ENCODE results near the gene MRPS2. TPM values are rescaled to one million over a fixed set of nuclear protein-coding genes. Genes with fewer than 3 reads are reported as not detected.

MRPS2 gene
- total RNA-seq, 2 experiments from 2014 or later, result 56.4 to 57.4 TPM

- CTCF ChIA-PET, result no interaction called here
- POLR2A ChIA-PET, result no interaction called here
- no peak for DNase-seq
- no peaks in the 10 kb centered on the region for H3K36me3 Mint-ChIP-seq (ENCODE audit: low read depth)
- no peaks in the 10 kb centered on the region for H3K4me1 Mint-ChIP-seq (ENCODE audit: low read depth)
- intact Hi-C loops (cut with micrococcal nuclease), result no loop called here
- TF ChIP-seq CTCF (IDR thresholded peaks at IDR 0.05), result no peak
- ATAC-seq, result no peak
- H3K4me3 Mint-ChIP-seq, result no peak overlapping the region
- H3K9me3 Mint-ChIP-seq, result no peaks in the 10 kb centered on the region
- H3K27me3 Mint-ChIP-seq, result peaks cover 15% of the 10 kb centered on the region
- H3K27ac Mint-ChIP-seq, result no peak overlapping the region
Observed at GRCh38 chr9:135488013-135488330, 12.5 kb upstream of the MRPS2 start.

- H3K4me3 Mint-ChIP-seq, result no peak overlapping the region
- H3K4me1 Mint-ChIP-seq (ENCODE audit: low read depth), result no peaks in the 10 kb centered on the region
- no peak for DNase-seq
- ChIA-PET CTCF (no interaction called here), POLR2A (no interaction called here)
- no peak for ATAC-seq
- intact Hi-C loops (cut with micrococcal nuclease), result no loop called here
- no peaks in the 10 kb centered on the region for H3K9me3 Mint-ChIP-seq
- H3K36me3 Mint-ChIP-seq (ENCODE audit: low read depth), result no peaks in the 10 kb centered on the region
- no peak for TF ChIP-seq CTCF (IDR thresholded peaks at IDR 0.05)
- no peak overlapping the region for H3K27ac Mint-ChIP-seq
- H3K27me3 Mint-ChIP-seq, result peaks cover 11% of the 10 kb centered on the region
Observed at GRCh38 chr9:135488527-135488926, 12.0 kb upstream of the MRPS2 start.

- DNase-seq, result no peak
- Mint-ChIP-seq H3K27me3 (peaks cover 6% of the 10 kb centered on the region), H3K27ac (no peak overlapping the region), H3K4me3 (no peak overlapping the region), H3K9me3 (no peaks in the 10 kb centered on the region), H3K36me3 (ENCODE audit: low read depth) (no peaks in the 10 kb centered on the region), H3K4me1 (ENCODE audit: low read depth) (no peaks in the 10 kb centered on the region)
- ATAC-seq, result no peak
- no peak for TF ChIP-seq CTCF (IDR thresholded peaks at IDR 0.05)
- ChIA-PET POLR2A (no interaction called here), CTCF (no interaction called here)
- intact Hi-C loops (cut with micrococcal nuclease), result no loop called here
Observed at GRCh38 chr9:135489188-135489906, 11.1 kb upstream of the MRPS2 start.

- ChIA-PET POLR2A (interaction anchor here (0.6 kb wide), 1 partner anchor 13 kb away, joined by 4 read pairs; no protein-coding TSS in a partner anchor), CTCF (no interaction called here)
- peaks cover under 1% of the 10 kb centered on the region for H3K27me3 Mint-ChIP-seq
- DNase-seq (no peak), ATAC-seq (no peak)
- no peak for TF ChIP-seq CTCF (IDR thresholded peaks at IDR 0.05)
- H3K4me1 Mint-ChIP-seq (ENCODE audit: low read depth), result no peaks in the 10 kb centered on the region
- H3K36me3 Mint-ChIP-seq (ENCODE audit: low read depth), result no peaks in the 10 kb centered on the region
- no peaks in the 10 kb centered on the region for H3K9me3 Mint-ChIP-seq
- intact Hi-C loops (cut with micrococcal nuclease), result no loop called here
- no peak overlapping the region for H3K4me3 Mint-ChIP-seq
- no peak overlapping the region for H3K27ac Mint-ChIP-seq
Observed at GRCh38 chr9:135490166-135490870, 10.2 kb upstream of the MRPS2 start.

- no peaks in the 10 kb centered on the region for H3K4me1 Mint-ChIP-seq (ENCODE audit: low read depth)
- ATAC-seq (no peak), DNase-seq (no peak)
- no peaks in the 10 kb centered on the region for H3K9me3 Mint-ChIP-seq
- ChIA-PET POLR2A (interaction anchor here (0.6 kb wide), 1 partner anchor 14 kb away, joined by 4 read pairs; no protein-coding TSS in a partner anchor), CTCF (interaction anchor here (0.6 kb wide), 1 partner anchor 1487 kb away, joined by 3 read pairs; no protein-coding TSS in a partner anchor)
- no peak overlapping the region for H3K27ac Mint-ChIP-seq
- H3K4me3 Mint-ChIP-seq, result no peak overlapping the region
- intact Hi-C loops (cut with micrococcal nuclease), result no loop called here
- no peaks in the 10 kb centered on the region for H3K36me3 Mint-ChIP-seq (ENCODE audit: low read depth)
- H3K27me3 Mint-ChIP-seq, result no peaks in the 10 kb centered on the region
- TF ChIP-seq CTCF (IDR thresholded peaks at IDR 0.05), result no peak
Observed at GRCh38 chr9:135490980-135491464, 9.5 kb upstream of the MRPS2 start.
